Measurements from ENCODE around the gene MTA1.

Gene MTA1

DNA sequence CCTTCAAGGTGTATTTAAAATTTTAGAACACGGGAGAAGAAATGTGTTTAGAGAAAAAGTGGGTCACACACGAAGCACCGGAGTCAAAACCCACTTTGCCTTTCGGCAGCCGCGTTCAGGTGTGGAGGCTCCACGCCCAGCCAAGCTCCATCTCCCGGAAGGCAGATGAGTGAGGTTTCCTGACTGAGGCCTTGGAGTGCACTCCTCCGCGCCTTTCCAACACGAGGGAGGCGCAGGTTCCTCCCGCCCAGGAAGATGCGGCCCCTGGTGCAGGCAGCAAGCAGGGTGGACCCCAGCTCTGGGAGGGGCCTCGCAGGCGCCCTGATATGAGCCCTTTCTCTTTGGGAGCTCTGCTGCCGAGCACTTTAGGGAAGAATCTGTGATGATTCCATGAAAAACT, 22.5 kb downstream of the MTA1 start:
- no peak for DNase-seq (ENCODE audit: low read depth in 1 of 2, low spot score in 1 of 2)

DNA sequence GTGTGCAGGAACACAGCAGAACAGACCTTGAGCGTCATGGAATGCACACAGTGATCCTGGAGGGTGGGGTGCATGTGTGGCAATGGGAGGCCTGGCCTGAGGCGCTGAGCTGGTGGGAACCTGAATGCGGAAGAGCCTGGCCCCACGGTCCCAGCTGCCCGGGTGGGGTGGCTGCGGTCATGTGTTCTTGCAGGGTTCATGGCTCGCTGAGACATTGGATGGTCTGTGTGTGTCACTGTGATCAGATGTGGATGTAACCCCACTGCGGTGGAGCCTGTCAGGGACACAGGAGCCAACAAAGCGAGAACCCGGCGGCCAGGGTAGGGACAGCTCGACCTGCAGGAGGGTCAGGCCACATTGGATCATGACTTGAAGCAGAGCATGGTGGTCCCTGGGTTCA, 23.2 kb downstream of the MTA1 start:
- DNase-seq (ENCODE audit: low read depth in 1 of 2, low spot score in 1 of 2): no peak

DNA sequence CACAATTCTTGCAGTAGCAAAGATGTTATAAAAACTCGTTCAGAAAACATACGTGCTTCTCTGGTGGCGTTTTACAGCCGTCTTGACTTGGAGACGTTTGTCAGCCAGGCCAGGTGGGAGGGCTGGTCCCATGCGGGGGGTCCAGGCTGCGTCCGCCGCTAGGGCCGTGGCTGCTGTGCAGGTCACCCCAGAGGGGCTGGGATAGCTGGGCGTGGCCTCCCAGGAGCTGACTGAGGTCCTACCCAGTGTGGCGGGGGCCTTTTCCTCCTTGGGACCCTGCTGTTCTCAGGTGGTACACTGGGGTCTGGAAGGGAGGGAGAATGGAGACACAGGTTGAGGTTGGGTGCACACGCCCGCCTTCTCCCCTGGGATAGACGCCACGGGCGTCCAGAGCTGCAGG, 25.2 kb downstream of the MTA1 start:
- DNase-seq (ENCODE audit: low read depth in 1 of 2, low spot score in 1 of 2): no peak

DNA sequence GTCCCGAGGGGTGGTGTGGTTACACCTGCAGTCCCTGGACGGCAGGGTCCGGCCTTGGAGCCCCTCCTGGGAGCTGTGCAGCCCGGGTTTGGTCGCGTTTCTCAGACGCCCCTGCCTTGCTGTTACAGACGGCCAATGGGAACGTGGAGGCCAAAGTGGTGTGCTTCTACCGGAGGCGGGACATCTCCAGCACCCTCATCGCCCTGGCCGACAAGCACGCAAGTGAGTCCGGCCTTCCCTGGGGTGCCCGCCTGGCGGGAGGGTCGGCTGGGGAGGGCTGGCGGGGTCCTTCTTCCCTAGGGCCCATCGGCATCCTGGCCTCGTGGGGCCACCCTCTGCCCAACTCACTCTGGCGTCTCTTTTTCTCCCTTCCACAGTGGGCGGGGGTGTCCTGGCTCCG, 25.7 kb downstream of the MTA1 start:
- DNase-seq (ENCODE audit: low read depth in 1 of 2, low spot score in 1 of 2): no peak

DNA sequence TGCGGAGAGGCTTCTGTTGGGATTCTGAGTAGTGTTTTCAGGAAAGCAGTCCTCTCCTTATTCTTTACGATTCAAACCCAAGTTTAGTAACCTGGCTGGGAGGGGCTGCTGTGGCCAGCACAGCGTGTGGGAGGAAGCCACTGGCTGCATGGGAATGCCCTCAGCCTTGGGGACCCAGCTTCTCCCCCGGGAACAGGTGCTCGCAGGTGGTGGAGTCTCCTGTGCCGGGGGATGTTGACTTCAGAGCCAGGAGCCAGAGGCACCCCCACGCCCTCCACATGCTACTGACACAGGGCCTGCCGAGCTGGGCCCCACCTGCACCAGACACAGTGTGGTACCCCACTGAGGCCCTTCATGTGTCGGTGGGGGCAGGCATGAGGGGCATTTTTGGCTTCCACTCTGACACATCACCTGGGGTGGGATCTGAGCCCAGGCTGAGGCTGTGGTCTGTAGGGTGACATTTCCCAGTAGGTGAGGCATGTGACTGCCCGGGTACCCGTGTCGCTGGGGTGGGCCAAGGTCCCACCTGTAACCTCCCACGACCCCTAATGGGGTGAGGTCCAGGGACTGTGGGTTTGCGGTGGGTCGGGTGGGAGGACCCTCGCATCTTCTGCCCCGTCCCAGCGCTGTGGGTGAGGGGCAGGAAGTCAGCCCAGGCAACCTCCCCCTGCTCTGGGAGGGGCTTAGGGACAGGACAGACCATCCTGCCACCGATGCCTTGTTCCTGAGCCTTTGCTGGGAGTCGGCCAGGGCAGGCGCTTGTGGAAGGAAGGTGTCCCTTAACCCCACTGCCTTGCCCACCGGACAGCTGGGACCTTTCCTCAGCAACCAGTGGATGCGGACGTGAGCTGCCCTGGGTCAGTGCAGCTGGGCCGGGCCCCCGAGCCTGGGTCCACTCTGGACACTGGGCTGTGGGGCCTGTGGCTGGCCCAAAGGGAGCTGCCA, 26.5 kb downstream of the MTA1 start:
- no peak for DNase-seq (ENCODE audit: low read depth in 1 of 2, low spot score in 1 of 2)

DNA sequence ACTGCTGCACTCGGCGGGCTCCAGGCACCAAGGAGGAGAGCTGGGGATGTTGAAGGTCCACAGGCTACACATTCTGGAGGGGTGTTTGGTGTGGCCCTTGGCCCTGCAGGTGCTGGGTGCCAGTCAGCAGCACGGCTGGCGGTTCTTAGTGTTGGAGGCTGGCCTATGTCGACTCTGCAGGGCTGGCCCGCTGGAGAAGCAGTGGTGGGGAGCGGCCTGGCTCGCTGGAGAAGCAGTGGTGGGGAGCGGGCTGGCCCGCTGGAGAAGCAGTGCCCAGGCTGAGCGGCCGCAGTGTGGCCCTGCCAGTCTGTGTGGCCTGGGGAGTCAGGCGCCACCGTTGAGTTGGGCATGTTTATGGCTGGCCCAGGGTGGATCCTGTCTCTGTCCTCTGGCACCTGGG, 27.3 kb downstream of the MTA1 start:
- DNase-seq (ENCODE audit: low read depth in 1 of 2, low spot score in 1 of 2): no peak

DNA sequence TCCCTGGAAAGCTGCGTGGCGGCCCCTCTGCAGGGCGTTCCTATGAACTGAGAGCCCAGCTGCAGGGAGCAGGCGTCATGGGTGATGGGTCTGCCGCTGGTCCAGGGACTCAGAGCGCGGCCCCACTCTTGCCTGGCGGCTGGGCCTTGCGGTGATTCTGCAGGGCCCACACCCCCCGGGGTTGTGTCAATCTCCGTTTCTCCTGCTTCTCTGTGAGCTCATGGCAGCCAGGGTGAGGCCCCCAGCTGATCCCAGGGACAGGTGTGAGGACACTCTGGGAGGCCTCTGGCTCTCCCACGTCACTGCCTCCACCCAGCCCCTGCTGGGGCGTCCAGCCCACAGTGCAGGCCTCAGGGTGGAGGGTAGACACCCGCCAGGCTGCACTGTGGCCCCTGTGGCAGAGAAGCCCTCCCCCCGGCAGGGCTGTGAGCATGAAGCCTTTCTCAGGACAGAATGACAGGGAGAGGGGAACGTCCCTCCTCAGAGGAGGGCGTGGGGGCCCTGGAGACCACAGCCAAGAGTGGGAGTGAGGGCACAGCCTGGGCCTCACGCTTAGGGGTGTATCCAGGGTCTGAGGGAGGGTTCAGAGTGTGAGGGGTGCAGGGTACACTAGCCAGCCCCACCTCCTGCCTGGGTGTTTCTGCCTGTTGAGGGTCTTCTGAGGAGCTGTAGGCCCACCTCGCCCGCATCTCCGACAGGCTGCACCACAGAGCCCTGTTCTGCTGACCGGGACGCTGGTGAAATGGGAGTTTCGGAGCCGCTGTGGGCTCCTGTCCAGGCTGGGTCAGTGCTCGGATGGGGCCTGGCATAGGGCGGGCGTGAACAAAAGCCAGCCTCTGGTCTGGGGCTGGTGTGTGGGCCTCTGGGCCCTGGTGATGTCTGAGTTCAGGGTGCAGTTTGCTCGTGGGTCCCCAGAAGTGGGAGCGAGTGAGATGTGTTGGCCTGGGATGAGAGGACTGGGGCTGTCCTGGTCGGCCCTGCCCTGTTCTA, 28.3 kb downstream of the MTA1 start:
- DNase-seq (ENCODE audit: low read depth in 1 of 2, low spot score in 1 of 2): no peak

DNA sequence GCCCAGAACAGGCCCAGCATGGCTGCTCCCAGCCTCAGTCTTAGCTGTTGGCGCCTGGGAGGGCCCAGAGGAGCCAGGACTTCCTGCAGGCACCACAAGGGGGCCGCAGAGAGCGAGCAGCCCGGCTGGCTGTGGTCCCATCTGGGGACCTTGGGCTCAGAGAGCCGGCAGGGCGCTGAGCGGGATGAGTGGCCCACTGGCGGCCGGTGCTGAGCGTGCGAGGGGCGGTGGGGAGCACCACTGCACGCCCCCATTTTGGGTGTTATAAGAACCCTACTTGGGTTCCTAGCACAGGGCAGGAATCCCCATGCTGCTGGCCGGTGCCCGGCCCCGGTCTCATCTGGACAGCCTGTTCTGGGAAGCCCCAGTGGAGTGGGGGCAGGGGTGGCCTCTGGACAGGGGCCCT, 29.1 kb downstream of the MTA1 start:
- DNase-seq (ENCODE audit: low read depth in 1 of 2, low spot score in 1 of 2): peak; percentile 54

DNA sequence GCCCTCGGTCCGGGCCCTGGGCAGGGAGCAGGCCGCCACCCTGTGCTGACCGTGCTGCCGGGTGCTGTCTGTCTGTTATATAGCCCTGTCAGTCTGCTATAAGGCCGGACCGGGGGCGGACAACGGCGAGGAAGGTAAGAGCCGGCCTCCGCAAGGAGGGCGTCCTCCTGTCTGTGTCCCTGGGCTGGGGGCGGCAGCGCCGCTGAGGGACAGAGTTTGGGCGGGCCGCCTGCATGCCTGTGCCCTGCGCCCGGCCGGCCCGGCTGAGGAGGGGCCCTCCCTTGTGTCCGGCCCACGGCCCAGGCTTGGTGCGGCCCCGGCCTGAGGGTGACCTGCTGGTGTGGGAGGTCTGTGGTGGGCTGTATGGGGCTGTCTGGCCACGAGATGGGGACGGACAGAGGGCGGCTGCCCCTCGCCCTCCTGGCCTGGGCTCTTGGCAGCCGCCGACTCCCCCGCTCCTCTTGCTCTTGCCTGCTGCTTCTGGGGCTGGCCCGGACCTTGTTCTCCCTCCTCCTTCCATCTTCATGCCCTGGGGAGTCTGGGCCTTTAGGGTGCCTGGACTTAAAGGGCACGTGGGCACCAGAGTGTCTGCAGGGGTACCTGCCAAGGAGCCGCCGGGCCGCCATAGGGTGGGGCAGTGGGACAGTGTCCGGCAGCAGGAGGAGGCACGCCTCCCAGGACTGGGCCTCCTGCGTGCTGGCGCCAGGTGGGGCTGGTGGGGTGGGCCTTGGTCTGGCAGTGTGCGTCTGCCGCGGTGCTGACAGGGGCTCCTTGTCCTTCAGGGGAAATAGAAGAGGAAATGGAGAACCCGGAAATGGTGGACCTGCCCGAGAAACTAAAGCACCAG, 29.9 kb downstream of the MTA1 start:
- no peak for DNase-seq (ENCODE audit: low read depth in 1 of 2, low spot score in 1 of 2)

DNA sequence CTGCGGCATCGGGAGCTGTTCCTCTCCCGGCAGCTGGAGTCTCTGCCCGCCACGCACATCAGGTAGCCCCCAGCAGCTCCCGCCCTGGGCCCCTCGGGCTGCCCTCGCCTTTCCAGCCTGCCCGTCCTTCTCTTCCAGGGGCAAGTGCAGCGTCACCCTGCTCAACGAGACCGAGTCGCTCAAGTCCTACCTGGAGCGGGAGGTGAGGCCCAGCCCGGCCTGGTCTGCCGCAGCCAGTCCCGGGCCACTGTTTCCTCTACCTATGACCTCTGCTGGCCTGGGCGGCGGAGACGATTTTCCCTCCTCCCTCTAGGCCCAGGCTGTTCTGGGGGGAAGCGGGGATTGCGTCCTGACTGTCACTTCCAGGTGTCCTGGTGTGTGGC, 30.5 kb downstream of the MTA1 start:
- DNase-seq (ENCODE audit: low read depth in 1 of 2, low spot score in 1 of 2): no peak

DNA sequence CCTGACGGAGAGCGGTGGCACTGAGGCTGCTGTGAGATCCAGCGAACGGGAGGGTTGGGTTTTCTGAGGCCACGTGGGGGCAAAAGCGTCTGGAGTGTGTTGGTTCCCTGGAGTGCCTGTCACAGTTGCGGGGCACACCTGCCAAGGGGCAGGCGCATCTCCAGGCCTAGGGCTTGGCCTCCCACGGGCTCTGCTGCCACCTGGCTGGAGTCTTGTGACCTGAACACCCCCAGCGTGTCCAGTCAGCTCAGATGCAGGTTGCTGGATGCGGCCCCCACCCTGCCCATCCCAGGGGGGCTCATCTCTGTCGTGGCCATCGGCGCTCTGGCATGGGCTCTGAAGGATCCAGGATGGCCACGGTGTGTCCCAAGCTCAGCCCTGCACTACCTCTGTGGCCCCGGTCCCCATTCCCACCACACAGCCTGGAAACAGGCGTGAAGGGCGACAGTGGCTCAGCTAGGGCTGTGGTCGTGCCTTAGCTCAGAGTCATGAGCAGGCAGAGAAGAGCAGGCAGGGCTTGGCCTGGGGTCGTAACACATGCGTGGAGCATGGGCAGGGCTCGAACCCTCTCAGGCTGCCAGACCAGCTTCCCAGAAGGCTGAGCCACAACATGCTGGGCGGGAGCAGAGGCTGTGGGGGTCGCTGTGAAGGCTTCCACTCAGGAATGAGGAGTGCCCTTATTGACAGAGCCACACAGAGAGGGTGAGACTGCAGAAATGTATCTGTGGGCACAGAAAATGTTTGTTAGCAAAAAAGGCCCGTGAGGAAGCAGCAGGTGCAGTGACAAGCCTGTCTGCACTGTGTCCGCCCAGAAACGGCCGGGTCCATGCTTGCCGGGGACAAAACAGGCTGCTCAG, 31.5 kb downstream of the MTA1 start:
- no peak for DNase-seq (ENCODE audit: low read depth in 1 of 2, low spot score in 1 of 2)

DNA sequence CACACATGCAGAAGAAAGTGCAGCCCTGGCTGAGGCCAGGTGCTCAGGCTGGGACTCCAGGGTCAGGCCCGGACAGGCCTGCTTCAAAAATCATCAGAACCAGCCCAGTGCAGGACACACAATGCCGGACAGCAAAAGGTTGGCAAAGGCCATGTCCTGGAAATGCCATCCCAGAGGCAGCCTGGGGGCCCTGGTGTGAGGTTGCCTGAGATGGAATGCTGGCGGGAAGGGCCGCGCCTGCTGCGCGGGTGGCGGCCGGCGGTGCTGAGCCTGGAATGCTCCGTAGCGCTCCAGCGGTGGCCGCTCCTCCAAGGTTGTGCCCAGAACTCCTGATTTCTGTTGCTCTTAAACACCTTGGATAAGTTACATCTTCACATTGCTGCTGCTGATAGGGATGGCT, 33.3 kb downstream of the MTA1 start:
- no peak for DNase-seq (ENCODE audit: low read depth in 1 of 2, low spot score in 1 of 2)

DNA sequence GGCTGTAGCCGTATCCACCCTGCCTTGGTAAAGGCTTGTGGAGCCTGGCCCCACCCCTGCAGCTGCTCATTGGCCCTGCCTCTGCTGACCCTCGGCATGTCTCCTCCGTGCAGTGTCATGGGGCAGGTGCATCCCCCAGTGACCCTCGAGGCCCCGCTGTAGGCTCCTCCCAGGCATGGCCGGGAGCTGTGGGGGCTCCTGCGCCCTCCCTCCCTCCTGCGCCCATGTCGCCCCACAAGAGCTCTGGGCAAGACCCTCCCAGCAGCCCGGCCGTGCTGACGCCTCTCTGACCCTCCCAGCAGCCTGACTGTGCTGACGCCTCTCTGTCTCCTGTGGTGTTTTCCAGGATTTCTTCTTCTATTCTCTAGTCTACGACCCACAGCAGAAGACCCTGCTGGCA, 34.2 kb downstream of the MTA1 start:
- no peak for DNase-seq (ENCODE audit: low read depth in 1 of 2, low spot score in 1 of 2)

DNA sequence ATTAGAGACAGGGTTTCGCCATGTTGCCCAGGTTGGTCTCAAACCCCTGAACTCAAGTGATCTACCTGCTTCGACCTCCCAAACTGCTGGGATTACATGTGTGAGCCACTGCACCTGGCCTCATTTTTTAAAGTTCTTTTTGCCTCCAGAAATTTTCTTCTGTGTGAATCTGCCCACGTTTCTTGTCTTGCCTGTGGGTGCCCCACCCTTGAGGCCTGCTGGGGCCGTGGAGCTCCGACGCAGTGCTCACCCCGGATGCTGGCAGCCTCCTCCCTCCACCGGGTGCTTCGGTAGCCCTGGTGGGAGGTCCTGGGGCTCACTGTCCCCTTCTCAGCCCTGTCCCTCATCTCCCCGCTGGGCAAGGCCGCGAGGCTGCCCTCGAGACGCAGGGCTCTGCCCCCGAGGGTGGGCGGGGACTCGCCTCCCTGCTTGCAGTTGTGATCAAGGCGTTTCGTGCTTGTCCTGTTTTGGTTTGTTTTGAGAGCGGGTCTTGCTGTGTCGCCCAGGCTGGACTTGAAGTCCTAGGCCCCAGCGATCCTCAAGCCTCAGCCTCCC, 35.5 kb downstream of the MTA1 start:
- DNase-seq (ENCODE audit: low read depth in 1 of 2, low spot score in 1 of 2): no peak

DNA sequence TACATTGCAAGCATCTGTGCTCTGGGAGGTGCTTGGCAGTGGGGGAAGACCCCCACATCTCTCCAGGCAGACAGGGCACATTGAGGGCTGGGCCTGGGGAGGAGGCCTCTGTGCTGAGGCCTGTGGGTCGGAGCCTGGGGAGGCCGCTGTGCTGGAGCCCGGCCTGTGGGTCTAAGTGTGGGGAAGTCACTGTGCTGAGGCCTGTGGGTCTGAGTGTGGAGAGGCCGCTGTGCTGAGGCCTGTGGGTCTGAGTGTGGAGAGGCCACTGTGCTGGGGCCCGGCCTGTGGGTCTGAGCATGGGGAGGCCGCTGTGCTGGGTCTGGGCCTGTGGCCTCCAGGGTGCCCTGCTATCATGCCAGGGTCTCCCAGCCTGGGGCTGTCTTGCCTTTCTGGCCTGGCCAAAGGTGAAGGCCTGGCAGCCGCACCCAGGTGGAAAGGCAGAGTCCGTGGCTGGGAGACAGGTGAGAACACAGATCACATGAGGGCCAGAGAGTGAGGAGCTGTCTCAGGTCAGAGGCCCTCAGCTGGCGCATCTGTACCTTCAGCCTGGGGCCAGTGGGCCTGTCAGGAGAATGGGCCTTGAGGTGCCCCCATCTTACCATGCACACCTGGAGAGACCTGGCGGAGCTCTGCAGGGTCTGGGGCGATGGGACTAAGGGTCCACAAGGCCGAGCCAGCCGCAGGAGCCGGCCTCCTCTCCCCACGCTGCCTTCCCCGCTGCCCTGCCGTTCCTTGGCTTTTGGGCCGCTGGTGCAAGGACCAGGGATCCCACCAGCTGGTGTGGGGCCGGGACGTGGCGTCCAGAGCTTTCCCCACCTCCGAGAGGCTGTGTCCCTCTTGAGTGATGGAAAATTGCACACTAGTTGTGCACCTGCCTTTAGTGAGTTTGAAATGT, 36.4 kb downstream of the MTA1 start:
- DNase-seq (ENCODE audit: low read depth in 1 of 2, low spot score in 1 of 2): no peak

DNA sequence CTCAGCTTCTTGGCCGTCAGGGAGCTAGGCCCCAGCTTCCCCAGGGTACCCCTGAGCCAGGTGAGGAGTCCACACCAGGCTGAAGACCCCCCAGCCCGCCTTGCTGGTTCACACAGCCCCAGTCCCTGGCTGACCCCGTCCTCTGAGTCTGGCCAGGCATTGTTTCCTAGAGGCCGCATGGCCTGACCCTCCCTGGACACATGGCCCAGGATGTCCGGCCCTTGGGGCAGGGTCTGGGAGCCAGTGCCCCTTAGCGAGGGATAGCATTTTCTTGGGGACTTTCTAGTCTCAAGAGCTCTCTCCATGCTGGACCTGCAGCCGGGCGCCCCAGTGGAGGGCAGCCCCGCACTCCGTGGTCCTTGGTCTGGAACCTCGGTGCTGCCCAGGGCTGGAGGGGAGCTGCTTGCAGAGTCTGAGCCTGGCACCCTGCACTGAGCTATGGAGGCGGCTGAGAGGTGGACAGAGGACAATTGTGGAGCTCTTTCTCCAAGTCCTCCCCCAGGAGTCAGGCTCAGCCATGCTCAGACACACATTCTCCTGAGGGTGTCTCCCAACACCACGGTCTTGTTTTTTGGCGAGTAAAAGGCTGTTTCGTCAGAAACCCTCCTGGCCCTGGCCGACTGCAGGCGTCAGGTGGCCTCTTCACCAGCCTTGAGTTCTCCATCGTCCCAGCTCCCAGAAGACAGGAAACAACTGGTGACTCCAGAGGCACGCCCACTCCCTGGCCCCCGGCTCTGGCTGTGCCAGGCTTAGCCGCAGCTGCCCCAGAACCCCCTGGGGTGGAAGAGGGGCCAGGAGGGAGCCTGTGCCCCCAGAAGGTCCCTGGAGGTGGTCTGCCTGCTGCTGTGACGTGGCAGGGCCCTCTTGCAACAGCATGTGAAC, 37.4 kb downstream of the MTA1 start:
- no peak for DNase-seq (ENCODE audit: low read depth in 1 of 2, low spot score in 1 of 2)

DNA sequence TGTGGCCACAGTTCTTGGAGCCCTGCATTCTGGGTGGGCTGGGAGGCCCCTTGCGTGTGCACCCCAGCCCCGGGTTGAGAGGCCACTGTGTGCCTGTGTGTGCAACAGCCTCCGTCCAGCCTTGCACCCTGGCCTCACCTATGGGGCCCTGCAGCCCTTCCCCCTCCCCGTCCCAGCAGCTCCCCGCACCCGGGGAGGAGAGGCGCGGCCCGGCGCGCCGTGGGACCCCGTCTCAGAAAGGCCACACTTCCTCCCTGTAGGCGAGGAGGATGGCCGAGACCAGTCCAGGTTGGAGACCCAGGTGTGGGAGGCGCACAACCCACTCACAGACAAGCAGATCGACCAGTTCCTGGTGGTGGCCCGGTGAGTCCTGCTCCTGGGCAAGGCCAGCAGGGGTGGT, 38.4 kb downstream of the MTA1 start:
- DNase-seq (ENCODE audit: low read depth in 1 of 2, low spot score in 1 of 2): no peak

DNA sequence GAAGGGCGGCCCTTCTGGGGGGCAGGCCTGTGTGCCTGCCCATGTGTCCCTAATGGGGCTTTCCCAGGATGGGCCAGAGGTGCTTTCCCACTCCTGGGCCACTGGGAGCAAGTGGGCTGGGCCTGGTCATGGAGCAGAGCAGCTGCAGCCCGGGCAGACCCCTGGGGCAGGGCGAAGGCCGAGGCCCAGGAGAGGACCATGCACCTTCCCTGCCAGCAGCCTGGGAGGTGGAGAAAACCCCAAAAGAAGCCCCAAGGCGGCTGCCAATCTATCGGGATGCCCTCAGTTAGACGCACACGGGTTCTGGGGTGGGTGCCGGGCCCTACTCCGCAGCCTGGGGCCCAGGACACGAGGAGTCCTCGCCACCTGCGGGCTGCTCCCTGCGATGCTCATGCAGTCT, 38.9 kb downstream of the MTA1 start:
- DNase-seq (ENCODE audit: low read depth in 1 of 2, low spot score in 1 of 2): no peak
